MCF 10A (cell line): ENCODE results near the gene FCGR3A. TPM values are rescaled to one million over a fixed set of nuclear protein-coding genes. Genes with fewer than 3 reads are reported as not detected.
"Not testable (repeated sequence)": the region's sequence is repeated elsewhere in the genome, so short reads cannot be mapped to it uniquely, and the experiment has no call there.

Experiments
- BruUV-seq: library from RNA; stranded (reverse); fragments of 400-500 nt; replicated peaks from 2 replicates; lab custom pipeline; 2021; lab: Mats Ljungman, UMichigan
- CTCF ChIA-PET: fragments of 300-600 bp; sonication (Branson Sonifier 250); formaldehyde crosslinking; extraction: SDS; loops from one replicate; lab custom pipeline; 2021; ENCODE audit warnings: antibody characterized with exemption, inconsistent platforms; lab: Yijun Ruan, JAX
- POLR2A ChIA-PET: fragments of 300-600, 350-650 bp; sonication (Branson Sonifier 250); formaldehyde crosslinking; extraction: SDS; loops from one replicate; lab custom pipeline; 2020; ENCODE audit warnings: antibody characterized with exemption, inconsistent platforms; lab: Yijun Ruan, JAX
- DNase-seq: peaks from one replicate; pipeline ENCODE4 v3.0.0-alpha.2; 2018; ENCODE audit not compliant: unreplicated experiment
- H3K27ac Mint-ChIP-seq: one replicate; pipeline ENCODE4 v1.8.0; 2022; ENCODE audit warnings: mild to moderate bottlenecking, low read depth, mixed read lengths; ENCODE audit not compliant: unreplicated experiment
- H3K27me3 Mint-ChIP-seq: one replicate; pipeline ENCODE4 v1.8.0; 2022; ENCODE audit warnings: mixed read lengths; ENCODE audit not compliant: insufficient read depth, unreplicated experiment
- H3K36me3 Mint-ChIP-seq: one replicate; pipeline ENCODE4 v1.8.0; 2022; ENCODE audit warnings: mild to moderate bottlenecking, moderate library complexity, mixed read lengths; ENCODE audit not compliant: insufficient read depth, unreplicated experiment
- H3K4me1 Mint-ChIP-seq: one replicate; pipeline ENCODE4 v1.8.0; 2022; ENCODE audit warnings: mixed read lengths; ENCODE audit not compliant: insufficient read depth, unreplicated experiment
- H3K4me3 Mint-ChIP-seq: one replicate; pipeline ENCODE4 v1.8.0; 2022; ENCODE audit warnings: mild to moderate bottlenecking, moderate library complexity, mixed read lengths; ENCODE audit not compliant: unreplicated experiment
- H3K9me3 Mint-ChIP-seq: one replicate; pipeline ENCODE4 v1.8.0; 2022; ENCODE audit warnings: mixed read lengths; ENCODE audit not compliant: unreplicated experiment
- intact Hi-C: fragments of 100-400 bp; cut with micrococcal nuclease; formaldehyde crosslinking; loops from 2 replicates; pipeline ENCODE4 v1.14.1; 2022
- total RNA-seq: library from RNA; stranded (reverse); gene quantifications from 2 replicates; pipeline ENCODE4 v1.2.3, GENCODE V29; 2022

FCGR3A gene
- total RNA-seq, 1 experiment from 2014 or later, result not detected

DNA sequence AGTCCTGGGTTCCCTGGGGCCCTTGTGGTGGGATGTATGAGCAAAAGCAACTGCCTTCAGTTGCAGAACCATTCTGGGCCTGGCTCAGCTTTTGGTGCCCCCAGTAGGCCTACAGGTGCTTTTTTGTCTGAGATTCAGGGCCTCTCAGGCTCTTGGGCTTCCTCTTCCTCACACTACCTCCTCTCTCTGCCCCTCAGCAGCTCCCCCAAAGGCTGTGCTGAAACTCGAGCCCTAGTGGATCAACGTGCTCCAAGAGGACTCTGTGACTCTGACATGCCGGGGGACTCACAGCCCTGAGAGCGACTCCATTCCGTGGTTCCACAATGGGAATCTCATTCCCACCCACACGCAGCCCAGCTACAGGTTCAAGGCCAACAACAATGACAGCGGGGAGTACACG lies 39.7 kb upstream of the FCGR3A start:
- BruUV-seq, CTCF ChIA-PET, intact Hi-C loops: not testable (repeated sequence)

DNA sequence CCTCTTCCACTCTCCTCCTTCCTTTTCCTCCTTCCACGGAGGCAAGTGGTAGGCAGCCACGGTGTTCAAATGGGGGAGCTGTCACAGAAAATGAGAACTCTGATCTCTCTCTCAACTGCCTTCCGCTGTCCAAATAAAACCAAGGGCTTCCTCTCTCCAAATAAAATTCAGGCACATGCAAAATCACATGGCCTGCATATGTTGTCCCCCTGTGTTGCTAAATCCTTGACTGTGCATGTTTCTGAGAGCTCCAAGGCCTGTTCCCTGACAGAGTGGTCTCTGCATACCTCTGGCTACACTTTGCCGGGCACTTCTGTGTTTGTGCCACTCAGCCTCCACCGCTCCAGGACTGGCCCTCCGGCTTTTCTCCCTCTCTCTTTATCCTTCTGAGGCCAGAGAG lies 39.0 kb upstream of the FCGR3A start:
- H3K27me3 Mint-ChIP-seq, POLR2A ChIA-PET, H3K9me3 Mint-ChIP-seq, BruUV-seq, H3K36me3 Mint-ChIP-seq, DNase-seq, H3K4me1 Mint-ChIP-seq, CTCF ChIA-PET, H3K27ac Mint-ChIP-seq, intact Hi-C loops, H3K4me3 Mint-ChIP-seq: not testable (repeated sequence)

More for the DNA sequence above, 39.7 kb upstream of the FCGR3A start:
- H3K27ac Mint-ChIP-seq, H3K36me3 Mint-ChIP-seq, H3K4me3 Mint-ChIP-seq, POLR2A ChIA-PET, DNase-seq, H3K9me3 Mint-ChIP-seq, H3K4me1 Mint-ChIP-seq, H3K27me3 Mint-ChIP-seq: not testable (repeated sequence)

DNA sequence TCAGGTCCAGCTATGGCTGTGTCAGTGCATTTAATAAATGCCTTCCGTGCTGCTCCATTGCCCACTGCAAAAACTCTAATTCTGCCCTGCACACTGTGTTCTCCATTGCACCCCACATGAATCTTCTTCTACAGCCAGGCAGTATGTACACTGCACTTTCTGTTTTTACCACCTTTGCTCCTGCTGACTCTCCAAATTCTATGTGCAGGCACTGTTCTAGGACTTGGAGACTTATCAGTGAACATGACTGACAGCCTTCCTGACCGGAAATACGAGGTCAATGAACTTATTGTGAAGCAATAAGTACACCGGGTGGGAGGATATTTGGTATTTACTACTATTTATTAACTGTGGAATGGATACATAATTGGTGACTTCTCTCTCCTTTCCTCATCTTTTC lies 33.3 kb upstream of the FCGR3A start:
- BruUV-seq, intact Hi-C loops, H3K27me3 Mint-ChIP-seq, H3K4me1 Mint-ChIP-seq, CTCF ChIA-PET, H3K36me3 Mint-ChIP-seq, POLR2A ChIA-PET, H3K4me3 Mint-ChIP-seq, DNase-seq, H3K9me3 Mint-ChIP-seq, H3K27ac Mint-ChIP-seq: not testable (repeated sequence)

DNA sequence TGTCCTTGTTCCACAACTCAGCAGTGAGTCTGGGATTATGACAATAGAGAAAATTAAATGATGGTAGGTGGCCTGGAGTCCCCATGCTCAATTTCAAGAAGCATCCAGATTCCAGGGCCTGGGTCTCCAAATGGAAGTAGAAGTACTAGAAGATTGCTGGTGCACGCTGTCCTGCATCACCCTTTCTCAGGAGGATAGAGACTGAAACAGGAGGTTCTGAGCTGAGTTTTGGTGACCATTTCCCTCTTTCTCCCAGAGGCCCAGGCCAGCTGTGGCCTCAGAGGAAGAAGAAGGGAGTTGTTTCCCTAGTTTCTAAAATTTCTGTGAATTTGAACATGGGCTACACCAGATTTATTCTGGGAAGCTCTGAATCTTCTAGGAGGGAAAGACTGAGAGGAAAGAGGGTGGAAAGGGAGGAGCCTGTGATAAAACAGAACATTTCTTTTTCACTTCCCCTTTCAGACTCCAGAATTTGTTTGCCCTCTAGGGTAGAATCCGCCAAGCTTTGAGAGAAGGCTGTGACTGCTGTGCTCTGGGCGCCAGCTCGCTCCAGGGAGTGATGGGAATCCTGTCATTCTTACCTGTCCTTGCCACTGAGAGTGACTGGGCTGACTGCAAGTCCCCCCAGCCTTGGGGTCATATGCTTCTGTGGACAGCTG lies 31.4 kb upstream of the FCGR3A start:
- CTCF ChIA-PET, H3K27me3 Mint-ChIP-seq, H3K27ac Mint-ChIP-seq, H3K4me1 Mint-ChIP-seq, BruUV-seq, DNase-seq, POLR2A ChIA-PET, H3K4me3 Mint-ChIP-seq, H3K9me3 Mint-ChIP-seq, H3K36me3 Mint-ChIP-seq, intact Hi-C loops: not testable (repeated sequence)

DNA sequence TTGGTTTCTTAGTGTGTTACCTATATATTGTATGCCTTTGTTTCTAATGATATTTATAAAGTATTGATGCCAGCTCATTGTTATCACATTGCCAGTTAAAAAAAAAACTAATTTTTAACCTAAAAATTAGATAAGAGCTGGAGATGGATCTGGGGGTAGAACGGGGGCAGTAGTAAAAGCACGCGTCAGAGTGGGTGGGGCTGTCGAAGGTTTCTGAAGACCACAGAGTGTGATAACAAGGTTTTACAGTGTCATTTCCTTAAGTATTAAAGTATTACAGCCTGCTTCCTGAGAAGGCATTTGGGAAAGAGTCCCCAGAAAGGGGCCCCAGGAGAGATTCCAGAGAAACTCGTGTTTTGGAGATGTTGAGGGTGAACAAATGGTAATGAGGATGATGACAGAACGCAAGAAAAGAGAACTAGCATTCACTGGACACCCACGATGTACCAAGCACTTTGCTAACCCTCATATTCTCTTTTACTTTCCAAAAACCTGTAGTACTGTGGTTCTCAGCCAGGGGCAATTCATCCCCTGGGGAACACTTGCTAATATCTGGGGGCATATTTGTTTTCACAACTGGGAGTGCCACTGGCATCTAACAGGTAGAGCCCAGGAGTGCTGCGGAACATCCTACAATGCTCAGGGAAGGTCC lies 30.4 kb upstream of the FCGR3A start:
- H3K27me3 Mint-ChIP-seq, H3K27ac Mint-ChIP-seq, H3K4me1 Mint-ChIP-seq, H3K9me3 Mint-ChIP-seq, BruUV-seq, CTCF ChIA-PET, intact Hi-C loops, H3K36me3 Mint-ChIP-seq, POLR2A ChIA-PET, H3K4me3 Mint-ChIP-seq, DNase-seq: not testable (repeated sequence)

DNA sequence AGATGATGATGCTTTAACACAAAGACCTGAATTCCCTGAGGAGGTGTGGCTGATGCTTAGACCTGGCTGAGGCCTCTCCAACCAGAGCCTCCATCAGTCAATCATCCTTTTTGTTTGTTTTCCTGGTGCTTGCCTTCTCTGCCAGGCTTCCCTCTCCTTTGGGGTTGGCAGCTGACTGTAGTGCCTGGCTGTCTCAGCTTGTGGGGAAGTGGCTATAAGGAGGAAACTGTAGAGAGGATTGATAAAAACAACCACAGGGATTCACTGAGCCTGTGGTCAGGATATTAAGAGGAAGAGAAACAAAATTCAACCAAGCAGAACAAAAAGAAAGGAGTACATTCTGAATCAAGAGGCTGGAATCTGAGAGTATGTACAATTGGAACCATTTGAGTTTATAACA lies 27.1 kb upstream of the FCGR3A start:
- intact Hi-C loops, BruUV-seq, H3K4me1 Mint-ChIP-seq, POLR2A ChIA-PET, H3K27me3 Mint-ChIP-seq, H3K4me3 Mint-ChIP-seq, CTCF ChIA-PET, H3K27ac Mint-ChIP-seq, H3K9me3 Mint-ChIP-seq, H3K36me3 Mint-ChIP-seq, DNase-seq: not testable (repeated sequence)

DNA sequence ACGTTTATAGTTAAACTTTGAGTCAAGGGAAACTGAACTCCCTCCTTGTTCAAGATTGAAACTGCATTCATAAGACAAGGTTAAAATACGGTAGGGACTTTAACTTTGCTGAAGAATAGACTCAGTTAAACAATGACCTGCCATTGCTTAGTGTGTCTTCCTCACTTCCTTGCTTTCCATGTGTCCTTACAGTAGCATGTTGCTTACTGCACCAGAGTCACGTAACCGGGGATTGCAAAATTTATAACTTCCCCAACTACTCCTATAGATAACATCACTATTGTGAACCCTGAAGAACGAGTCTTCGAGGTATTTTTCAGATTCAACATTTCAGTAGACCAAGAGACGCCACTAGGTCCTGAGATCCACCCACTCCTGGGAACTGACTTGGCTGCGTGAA lies 22.1 kb upstream of the FCGR3A start:
- H3K36me3 Mint-ChIP-seq, DNase-seq, BruUV-seq, POLR2A ChIA-PET, intact Hi-C loops, H3K27me3 Mint-ChIP-seq, H3K27ac Mint-ChIP-seq, H3K4me1 Mint-ChIP-seq, H3K4me3 Mint-ChIP-seq, H3K9me3 Mint-ChIP-seq, CTCF ChIA-PET: not testable (repeated sequence)

DNA sequence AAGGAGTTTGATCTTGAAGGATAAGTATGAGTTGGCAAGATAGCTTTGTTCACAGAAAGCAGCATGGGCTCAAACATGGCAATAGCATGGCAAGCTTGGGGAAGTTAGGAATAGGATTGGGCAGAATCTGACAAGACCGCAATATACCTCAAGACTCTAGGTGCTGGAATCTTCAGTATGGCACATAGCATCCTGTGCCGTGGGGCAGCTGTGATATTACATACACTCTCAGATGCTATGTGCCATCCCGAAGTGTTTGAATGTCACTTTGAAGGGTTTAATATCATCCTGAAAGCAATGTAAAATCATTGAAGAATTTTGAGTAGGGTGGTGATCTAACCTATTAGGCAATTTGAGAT lies 17.0 kb upstream of the FCGR3A start:
- H3K4me3 Mint-ChIP-seq, POLR2A ChIA-PET, H3K9me3 Mint-ChIP-seq, H3K4me1 Mint-ChIP-seq, BruUV-seq, H3K36me3 Mint-ChIP-seq, DNase-seq, H3K27ac Mint-ChIP-seq: not testable (repeated sequence)
- CTCF ChIA-PET, result interaction anchor here (0.7 to 2.1 kb wide), 3 partner anchors 169 to 174 kb away, joined by 4 to 17 read pairs (median 5); no protein-coding TSS in a partner anchor
- peaks cover 24% of the 10 kb centered on the region for H3K27me3 Mint-ChIP-seq
- intact Hi-C loops, result loop anchor here (10.0 kb wide), 1 partner anchor 78 kb away; no protein-coding TSS in a partner anchor

DNA sequence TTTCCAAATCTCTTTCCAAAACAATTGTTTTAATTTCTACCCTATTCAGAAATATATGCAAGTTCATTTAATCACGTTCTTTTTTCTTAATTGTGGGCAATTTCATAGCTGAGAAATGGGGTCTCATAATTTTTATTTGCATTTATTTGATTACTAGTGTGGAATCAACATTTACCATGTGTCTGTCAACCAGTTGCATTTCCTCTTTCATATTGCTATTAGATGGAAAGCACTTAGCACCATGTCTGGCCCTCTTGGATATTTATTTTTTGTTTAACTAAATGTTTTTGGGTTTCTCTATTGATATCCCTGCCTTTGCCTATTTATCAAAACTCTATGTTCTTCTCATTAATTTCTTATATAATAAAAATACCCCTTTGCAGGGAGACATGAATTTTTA lies 13.9 kb upstream of the FCGR3A start:
- CTCF ChIA-PET, result interaction anchor here (0.6 to 1.6 kb wide), 2 partner anchors 48 to 175 kb away, joined by 4 to 8 read pairs; no protein-coding TSS in a partner anchor
- H3K4me1 Mint-ChIP-seq, H3K27ac Mint-ChIP-seq, BruUV-seq, POLR2A ChIA-PET, H3K36me3 Mint-ChIP-seq, DNase-seq, H3K9me3 Mint-ChIP-seq, H3K4me3 Mint-ChIP-seq: not testable (repeated sequence)
- intact Hi-C loops, result loop anchor here (10.0 kb wide), 1 partner anchor 81 kb away; no protein-coding TSS in a partner anchor
- H3K27me3 Mint-ChIP-seq, result peaks cover 24% of the 10 kb centered on the region
